DMS 273 treated with DMSO at 0.1 percent for 48 hours (cell line): Measurements from ENCODE around the gene RTKN.
A peak's percentile ranks its signal among the peaks of the same experiment; 100 is the strongest.
"Not testable (repeated sequence)": the region's sequence is repeated elsewhere in the genome, so short reads cannot be mapped to it uniquely, and the experiment has no call there.

Experiments
- DNase-seq: peaks from one replicate; lab custom pipeline; 2025; lab: John Stamatoyannopoulos, UW

RTKN gene

GRCh38 chr2:74461187-74462053 lies 19.7 kb upstream of the RTKN start:
- no peak for DNase-seq

GRCh38 chr2:74460187-74460586 lies 18.4 kb upstream of the RTKN start:
- DNase-seq = not testable (repeated sequence)

GRCh38 chr2:74459503-74460118 lies 17.9 kb upstream of the RTKN start:
- not testable (repeated sequence) for DNase-seq

- DNase-seq = no peak
These were observed 17.2 kb upstream of the RTKN start for GRCh38 chr2:74458938-74459363.

GRCh38 chr2:74458132-74458937 lies 16.6 kb upstream of the RTKN start, which contains the start of gene WBP1:
Gene WBP1, plus strand, starts transcription at chr2:74458438. Its CDS starts 165 bp downstream, at chr2:74458603.
- DNase-seq = peak; percentile 100

- DNase-seq = no peak
These were observed 15.9 kb upstream of the RTKN start for GRCh38 chr2:74457549-74458131.

GRCh38 chr2:74457129-74457548 lies 15.4 kb upstream of the RTKN start:
- DNase-seq = peak; percentile 34

GRCh38 chr2:74454654-74455511 lies 13.1 kb upstream of the RTKN start, which contains the start of gene INO80B:
Gene INO80B, plus strand, starts transcription at chr2:74455087. Its CDS starts 30 bp downstream, at chr2:74455117.
- peak; percentile 92 for DNase-seq

GRCh38 chr2:74450570-74451190 lies 8.9 kb upstream of the RTKN start:
- DNase-seq = no peak

GRCh38 chr2:74448771-74449170 lies 7.0 kb upstream of the RTKN start:
- no peak for DNase-seq

GRCh38 chr2:74447230-74447999 lies 5.7 kb upstream of the RTKN start:
- no peak for DNase-seq

GRCh38 chr2:74444498-74445318 lies 3.0 kb upstream of the RTKN start:
- DNase-seq = no peak

GRCh38 chr2:74442483-74443297 lies 953 bp upstream of the RTKN start:
- not testable (repeated sequence) for DNase-seq

GRCh38 chr2:74441170-74441689 lies 507 bp downstream of the RTKN start:
- no peak for DNase-seq

- peak; percentile 42 for DNase-seq
These were observed 1.2 kb downstream of the RTKN start for GRCh38 chr2:74440378-74441169.

GRCh38 chr2:74439803-74440377 lies 1.8 kb downstream of the RTKN start:
- DNase-seq = no peak
